Mesenchymal stem cell (in vitro differentiated cells and primary cell): Measurements from ENCODE around the gene GRM5.
A peak's percentile ranks its signal among the peaks of the same experiment; 100 is the strongest.

ENCODE experiments used
- DNase-seq: peaks from one replicate; pipeline ENCODE4 v3.0.0-alpha.2; 2013
- H2AFZ ChIP-seq: one replicate; pipeline ENCODE4 v1.6.1; 2013; ENCODE audit warnings: low read depth, mild to moderate bottlenecking, control low read depth, inconsistent platforms, low read length, moderate library complexity
- H2AK5ac ChIP-seq: 2 replicates; pipeline ENCODE4 v1.6.1; 2013; ENCODE audit warnings: low read length, moderate library complexity, mild to moderate bottlenecking, inconsistent platforms; ENCODE audit not compliant: severe bottlenecking
- H2BK120ac ChIP-seq: one replicate; pipeline ENCODE4 v1.6.1; 2013; ENCODE audit warnings: low read depth, mild to moderate bottlenecking, inconsistent platforms, low read length, moderate library complexity
- H2BK12ac ChIP-seq, 2 experiments: one replicate each; pipeline ENCODE4 v1.6.1; 2013; ENCODE audit warnings: inconsistent platforms in 2 of 2, low read length in 2 of 2, mild to moderate bottlenecking in 2 of 2, moderate library complexity in 2 of 2, control low read depth in 1 of 2
- H2BK15ac ChIP-seq: one replicate; pipeline ENCODE4 v1.6.1; 2013; ENCODE audit warnings: mild to moderate bottlenecking, low read depth, inconsistent platforms; ENCODE audit not compliant: poor library complexity, severe bottlenecking
- H2BK5ac ChIP-seq: 2 replicates; pipeline ENCODE4 v1.6.1; 2013; ENCODE audit warnings: low read depth, mild to moderate bottlenecking, low read length, control low read depth, inconsistent platforms; ENCODE audit not compliant: poor library complexity, severe bottlenecking
- H3K14ac ChIP-seq, 2 experiments: one replicate each; pipeline ENCODE4 v1.6.1; 2013; ENCODE audit warnings: inconsistent platforms in 2 of 2, low read length in 2 of 2, control low read depth in 1 of 2, mild to moderate bottlenecking in 1 of 2, moderate library complexity in 1 of 2
- H3K18ac ChIP-seq, 2 experiments: one replicate each; pipeline ENCODE4 v1.6.1; 2013; ENCODE audit warnings: inconsistent platforms in 2 of 2, low read length in 2 of 2, control low read depth in 1 of 2, low read depth in 1 of 2, mild to moderate bottlenecking in 1 of 2
- H3K23ac ChIP-seq, 2 experiments: one replicate each; pipeline ENCODE4 v1.6.1; 2013; ENCODE audit warnings: inconsistent platforms in 2 of 2, low read length in 2 of 2, mild to moderate bottlenecking in 2 of 2, moderate library complexity in 2 of 2, control low read depth in 1 of 2
- H3K27ac ChIP-seq: 2 replicates; pipeline ENCODE4 v1.5.1; 2013; ENCODE audit warnings: mild to moderate bottlenecking, moderate library complexity, low read length, control low read depth, inconsistent platforms; ENCODE audit not compliant: poor library complexity, severe bottlenecking
- H3K27me3 ChIP-seq, 2 experiments: 2 replicates each; pipeline versions ENCODE4 v1.6.1 to v1.7.0; 2013; ENCODE audit warnings: low read length in 2 of 2, mild to moderate bottlenecking in 2 of 2, moderate library complexity in 2 of 2, control low read depth in 1 of 2, inconsistent platforms in 1 of 2; ENCODE audit not compliant: control insufficient read depth in 1 of 2, insufficient read depth in 1 of 2
- H3K36me3 ChIP-seq, 2 experiments: 2 replicates each; pipeline versions ENCODE4 v1.6.1 to v1.7.0; 2013; ENCODE audit warnings: low read length in 2 of 2, control low read depth in 1 of 2, inconsistent platforms in 1 of 2, low read depth in 1 of 2, mild to moderate bottlenecking in 1 of 2; ENCODE audit not compliant: insufficient read depth in 2 of 2, control insufficient read depth in 1 of 2
- H3K4ac ChIP-seq, 2 experiments: one replicate each; pipeline ENCODE4 v1.6.1; 2013; ENCODE audit warnings: inconsistent platforms in 2 of 2, low read length in 2 of 2, mild to moderate bottlenecking in 2 of 2, moderate library complexity in 2 of 2, control low read depth in 1 of 2, low read depth in 1 of 2
- H3K4me1 ChIP-seq: 2 replicates; pipeline ENCODE4 v1.6.1; 2013; ENCODE audit warnings: low read depth, low read length, control low read depth; ENCODE audit not compliant: control insufficient read depth, insufficient read depth
- H3K4me2 ChIP-seq: 2 replicates; pipeline ENCODE4 v1.6.1; 2013; ENCODE audit warnings: low read length, mild to moderate bottlenecking, inconsistent platforms; ENCODE audit not compliant: poor library complexity, severe bottlenecking
- H3K4me3 ChIP-seq, 2 experiments: 2 replicates each; pipeline versions ENCODE4 v1.5.1 to v1.7.0; 2013; ENCODE audit warnings: low read length in 2 of 2, mild to moderate bottlenecking in 2 of 2, control low read depth in 1 of 2, low read depth in 1 of 2; ENCODE audit not compliant: insufficient read depth in 1 of 2
- H3K79me1 ChIP-seq: replicated peaks from 2 replicates; pipeline ENCODE4 v1.6.1; 2013; ENCODE audit warnings: mild to moderate bottlenecking, control low read depth, low read length, inconsistent platforms; ENCODE audit not compliant: poor library complexity, severe bottlenecking
- H3K9ac ChIP-seq: 2 replicates; pipeline ENCODE4 v1.7.0; 2013; ENCODE audit warnings: mild to moderate bottlenecking, low read length, moderate library complexity
- H3K9me3 ChIP-seq: 2 replicates; pipeline ENCODE4 v1.7.0; 2013; ENCODE audit warnings: mild to moderate bottlenecking, low read length; ENCODE audit not compliant: control insufficient read depth
- H4K8ac ChIP-seq: one replicate; pipeline ENCODE4 v1.6.1; 2013; ENCODE audit warnings: inconsistent platforms, mild to moderate bottlenecking, low read length, moderate library complexity
- H4K91ac ChIP-seq: one replicate; pipeline ENCODE4 v1.6.1; 2013; ENCODE audit warnings: mild to moderate bottlenecking, low read length, inconsistent platforms
- WGBS: methylation state at CpG from one replicate; pipeline ENCODE4 v1.1.7; 2013; ENCODE audit warnings: mixed read lengths; 5-methylcytosine and 5-hydroxymethylcytosine counted together

Gene GRM5

GRCh38 chr11:88619071-88619425 is 446.7 kb downstream of the GRM5 start:
- Histone ChIP-seq H3K4me1 (peaks cover 1% of the 10 kb centered on the region), H3K9ac (no peak overlapping the region), H3K79me1 (no peaks in the 10 kb centered on the region), H2BK15ac (no peak overlapping the region), H2BK5ac (no peak overlapping the region), H2AFZ (no peak overlapping the region), H3K4ac (no peak overlapping the region), H3K4me2 (no peak overlapping the region), H3K14ac (no peak overlapping the region), H3K36me3 (no peaks in the 10 kb centered on the region), H3K23ac (no peak overlapping the region), H4K8ac (no peak overlapping the region), H2BK12ac (no peak overlapping the region), H3K27ac (no peak overlapping the region), H3K4me3 (no peak overlapping the region), H2AK5ac (no peak overlapping the region), H2BK120ac (no peak overlapping the region), H3K27me3 (no peaks in the 10 kb centered on the region), H3K9me3 (no peaks in the 10 kb centered on the region), H4K91ac (no peak overlapping the region), H3K18ac (no peak overlapping the region)
- 89% methylated on average over 1 of the region's 1 CpG for WGBS
- no peak for DNase-seq

DNA sequence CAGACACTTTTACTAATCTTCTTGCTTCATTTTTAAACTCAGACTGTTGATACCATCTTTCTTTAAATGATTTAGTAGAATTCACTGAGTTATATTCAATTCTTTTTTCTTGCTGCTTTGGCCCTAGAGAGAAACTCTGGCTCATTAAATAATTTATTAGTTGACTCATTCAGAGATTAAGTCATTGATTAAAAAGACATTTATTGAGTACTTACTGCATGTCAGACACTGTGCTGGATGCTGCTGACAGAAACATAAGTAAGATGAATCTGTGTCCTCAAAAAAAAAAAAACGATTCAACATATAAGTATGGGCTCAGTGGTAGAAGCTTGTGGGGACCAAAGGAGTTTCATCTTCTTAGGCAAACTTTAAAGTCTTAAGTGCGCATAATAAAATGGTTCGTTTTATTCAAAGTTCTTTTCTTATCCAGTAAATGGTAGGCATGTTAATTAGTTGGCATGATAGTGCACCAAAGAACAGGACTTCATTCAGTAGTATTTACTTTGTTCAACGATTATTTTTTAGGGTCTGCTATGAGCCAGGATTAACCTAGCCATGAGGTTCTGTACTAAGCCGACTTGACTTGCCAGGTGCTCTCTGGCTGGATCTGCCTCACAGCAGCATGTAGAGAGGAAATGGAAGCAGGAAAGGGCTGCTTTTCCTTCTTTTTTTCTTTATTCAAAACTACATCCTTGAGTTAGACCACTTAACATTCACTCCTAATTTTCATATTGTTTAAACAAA is 447.3 kb downstream of the GRM5 start:
- no peak overlapping the region for H2AK5ac ChIP-seq
- no peak overlapping the region for H3K23ac ChIP-seq
- H3K14ac ChIP-seq = no peak overlapping the region
- no peak overlapping the region for H2BK12ac ChIP-seq
- no peak overlapping the region for H3K4me2 ChIP-seq
- WGBS = 73% methylated on average over 5 of the region's 5 CpGs
- H3K18ac ChIP-seq = no peak overlapping the region
- no peak overlapping the region for H3K4me3 ChIP-seq
- H3K9ac ChIP-seq = no peak overlapping the region
- no peak overlapping the region for H2BK120ac ChIP-seq
- H3K9me3 ChIP-seq = no peaks in the 10 kb centered on the region
- H2BK5ac ChIP-seq = no peak overlapping the region
- H2AFZ ChIP-seq = no peak overlapping the region
- H4K91ac ChIP-seq = no peak overlapping the region
- H3K27me3 ChIP-seq = no peaks in the 10 kb centered on the region
- no peaks in the 10 kb centered on the region for H3K36me3 ChIP-seq
- peaks cover 1% of the 10 kb centered on the region for H3K4me1 ChIP-seq
- H3K4ac ChIP-seq = no peak overlapping the region
- no peak overlapping the region for H3K27ac ChIP-seq
- no peak overlapping the region for H2BK15ac ChIP-seq
- H4K8ac ChIP-seq = no peak overlapping the region
- no peak for DNase-seq
- no peaks in the 10 kb centered on the region for H3K79me1 ChIP-seq

DNA sequence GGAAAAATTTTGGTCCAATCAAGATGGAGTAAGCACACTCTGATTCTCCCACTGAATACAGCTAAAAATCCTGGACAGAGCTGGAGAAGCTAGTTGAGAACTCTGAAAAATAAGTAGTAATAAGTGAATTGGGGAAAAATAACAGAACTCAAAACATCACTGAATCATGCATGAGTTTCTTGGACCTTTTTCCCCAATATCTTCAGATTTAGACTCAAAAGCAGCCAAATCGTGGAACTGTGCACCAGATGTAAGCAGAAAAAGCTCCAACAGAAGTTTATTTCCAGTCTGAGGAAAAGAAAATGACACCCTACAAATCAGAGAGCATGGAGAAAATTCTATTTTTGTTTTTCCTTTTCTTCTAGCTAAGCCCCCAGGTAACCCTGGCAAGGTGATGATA is 448.6 kb downstream of the GRM5 start:
- H3K4me2 ChIP-seq = no peak overlapping the region
- H3K36me3 ChIP-seq = no peaks in the 10 kb centered on the region
- no peak overlapping the region for H3K4ac ChIP-seq
- H3K27ac ChIP-seq = no peak overlapping the region
- no peak overlapping the region for H3K14ac ChIP-seq
- no peak for DNase-seq
- no peak overlapping the region for H2AFZ ChIP-seq
- H3K9ac ChIP-seq = no peak overlapping the region
- WGBS = 43% methylated on average over 1 of the region's 1 CpG
- H2BK15ac ChIP-seq = no peak overlapping the region
- no peak overlapping the region for H3K18ac ChIP-seq
- H4K91ac ChIP-seq = no peak overlapping the region
- no peaks in the 10 kb centered on the region for H3K4me1 ChIP-seq
- H4K8ac ChIP-seq = no peak overlapping the region
- no peaks in the 10 kb centered on the region for H3K9me3 ChIP-seq
- no peak overlapping the region for H3K4me3 ChIP-seq
- H2BK120ac ChIP-seq = no peak overlapping the region
- H2AK5ac ChIP-seq = no peak overlapping the region
- H2BK12ac ChIP-seq = no peak overlapping the region
- H3K27me3 ChIP-seq = no peaks in the 10 kb centered on the region
- no peaks in the 10 kb centered on the region for H3K79me1 ChIP-seq
- no peak overlapping the region for H2BK5ac ChIP-seq
- H3K23ac ChIP-seq = no peak overlapping the region

GRCh38 chr11:88604260-88604659 is 461.5 kb downstream of the GRM5 start:
- 95% methylated on average over 1 of the region's 2 CpGs for WGBS

More at GRCh38 chr11:88604260-88604659, 461.5 kb downstream of the GRM5 start:
- Histone ChIP-seq H2BK12ac (no peak overlapping the region), H3K9ac (peak overlapping the region; percentile 40), H2BK5ac (no peak overlapping the region), H3K9me3 (no peaks in the 10 kb centered on the region), H2BK15ac (no peak overlapping the region), H2AK5ac (no peak overlapping the region), H3K18ac (no peak overlapping the region), H3K27ac (no peak overlapping the region), H3K79me1 (no peaks in the 10 kb centered on the region), H3K36me3 (no peaks in the 10 kb centered on the region), H2AFZ (no peak overlapping the region), H2BK120ac (no peak overlapping the region), H3K4me2 (no peak overlapping the region), H3K4me3 (no peak overlapping the region), H4K91ac (no peak overlapping the region), H3K4ac (no peak overlapping the region), H3K27me3 (no peaks in the 10 kb centered on the region), H3K4me1 (no peaks in the 10 kb centered on the region), H3K14ac (no peak overlapping the region), H4K8ac (no peak overlapping the region), H3K23ac (no peak overlapping the region)
- DNase-seq = no peak
